Thoracic aorta (tissue), 2 donors: ENCODE data around the gene NRXN3. TPM values are rescaled to one million over a fixed set of nuclear protein-coding genes. Genes with fewer than 3 reads are reported as not detected.

Experiments used
- ATAC-seq: fragments of 150-250 bp; one replicate; pipeline ENCODE4 v1.8.0; 2017; ENCODE audit warnings: low read depth; ENCODE audit not compliant: insufficient number of reproducible peaks, low FRiP score
- DNase-seq: peaks from one replicate; pipeline ENCODE4 v3.0.0-alpha.2; 2020; ENCODE audit warnings: low spot score
- H3K27ac ChIP-seq, 2 donors: fragments of 200-600 bp; sonication (generic); 1 replicate in 1 of 2; 2 replicates in 1 of 2; pipeline ENCODE4 v1.5.1; 2016; ENCODE audit warnings: mild to moderate bottlenecking in 2 of 2, moderate library complexity in 2 of 2
- H3K27me3 ChIP-seq: fragments of 200-600 bp; sonication (generic); replicated peaks from 2 replicates; pipeline ENCODE4 v1.6.0; 2016; ENCODE audit warnings: mild to moderate bottlenecking; ENCODE audit not compliant: insufficient read depth
- H3K36me3 ChIP-seq: fragments of 200-600 bp; sonication (generic); one replicate; pipeline ENCODE4 v1.5.1; 2016
- H3K4me1 ChIP-seq, 2 donors: fragments of 200-600 bp; sonication (generic); 1 replicate in 1 of 2; 2 replicates in 1 of 2; pipeline versions ENCODE4 v1.5.1 to v1.6.0; 2016; ENCODE audit warnings: low read depth in 2 of 2, mild to moderate bottlenecking in 1 of 2; ENCODE audit not compliant: control insufficient read depth in 1 of 2
- H3K4me3 ChIP-seq: fragments of 200-600 bp; sonication (generic); 2 replicates; pipeline ENCODE4 v1.5.1; 2016; ENCODE audit warnings: mild to moderate bottlenecking
- H3K9me3 ChIP-seq: fragments of 200-600 bp; sonication (generic); 2 replicates; pipeline ENCODE4 v1.5.1; 2016
- CTCF ChIP-seq: fragments of 200-600 bp; sonication (generic); IDR thresholded peaks from one replicate; pipeline ENCODE4 v1.5.1; 2019; ENCODE audit warnings: antibody characterized with exemption
- total RNA-seq, 2 donors: library from RNA; depleted of rRNA; stranded (reverse); fragments of >200 nt; gene quantifications; one replicate each; pipeline versions ENCODE4 v1.1.0 to v1.2.3, GENCODE V29; 2016

NRXN3 gene
- total RNA-seq, 2 donors from 2014 or later: 5.6 to 33.3 TPM

GRCh38 chr14:79201564-79202207 is 1031.5 kb downstream of the NRXN3 start:
- DNase-seq (no peak), ATAC-seq (no peak)
- TF ChIP-seq CTCF: no peak
- Histone ChIP-seq H3K4me3 (no peak overlapping the region), H3K27ac (no peak overlapping the region), H3K36me3 (no peaks in the 10 kb centered on the region), H3K4me1 (no peaks in the 10 kb centered on the region), H3K9me3 (no peaks in the 10 kb centered on the region), H3K27me3 (no peaks in the 10 kb centered on the region)

GRCh38 chr14:79204591-79204990 is 1034.4 kb downstream of the NRXN3 start:
- TF ChIP-seq CTCF: no peak
- no peaks in the 10 kb centered on the region for H3K27me3 ChIP-seq
- no peaks in the 10 kb centered on the region for H3K4me1 ChIP-seq
- H3K9me3 ChIP-seq: no peaks in the 10 kb centered on the region
- no peak overlapping the region for H3K4me3 ChIP-seq
- H3K36me3 ChIP-seq: no peaks in the 10 kb centered on the region
- DNase-seq (no peak), ATAC-seq (no peak)
- H3K27ac ChIP-seq: no peak overlapping the region

GRCh38 chr14:79209418-79209817 is 1039.2 kb downstream of the NRXN3 start:
- ATAC-seq (no peak), DNase-seq (no peak)
- Histone ChIP-seq H3K36me3 (no peaks in the 10 kb centered on the region), H3K27me3 (no peaks in the 10 kb centered on the region), H3K9me3 (no peaks in the 10 kb centered on the region), H3K4me3 (no peak overlapping the region), H3K27ac (no peak overlapping the region), H3K4me1 (no peaks in the 10 kb centered on the region)
- TF ChIP-seq CTCF: no peak

- H3K27ac ChIP-seq: no peak overlapping the region
- no peaks in the 10 kb centered on the region for H3K9me3 ChIP-seq
- no peaks in the 10 kb centered on the region for H3K27me3 ChIP-seq
- no peak for ATAC-seq
- no peak for DNase-seq
- no peaks in the 10 kb centered on the region for H3K4me1 ChIP-seq
- no peak overlapping the region for H3K4me3 ChIP-seq
- H3K36me3 ChIP-seq: no peaks in the 10 kb centered on the region
- TF ChIP-seq CTCF: no peak
Measured at GRCh38 chr14:79225815-79226214, 1055.6 kb downstream of the NRXN3 start.

- Histone ChIP-seq H3K9me3 (no peaks in the 10 kb centered on the region), H3K4me1 (no peaks in the 10 kb centered on the region), H3K27ac (no peak overlapping the region), H3K36me3 (no peaks in the 10 kb centered on the region), H3K4me3 (no peak overlapping the region), H3K27me3 (no peaks in the 10 kb centered on the region)
- DNase-seq (no peak), ATAC-seq (no peak)
- no peak for TF ChIP-seq CTCF
Measured at GRCh38 chr14:79229383-79229909, 1059.3 kb downstream of the NRXN3 start.
